Measurements from ENCODE around the gene SP110.

SP110 gene

GRCh38 chr2:230170532-230170931 lies 49.3 kb downstream of the SP110 start:
- no peak for DNase-seq
- ATAC-seq = no peak

DNA sequence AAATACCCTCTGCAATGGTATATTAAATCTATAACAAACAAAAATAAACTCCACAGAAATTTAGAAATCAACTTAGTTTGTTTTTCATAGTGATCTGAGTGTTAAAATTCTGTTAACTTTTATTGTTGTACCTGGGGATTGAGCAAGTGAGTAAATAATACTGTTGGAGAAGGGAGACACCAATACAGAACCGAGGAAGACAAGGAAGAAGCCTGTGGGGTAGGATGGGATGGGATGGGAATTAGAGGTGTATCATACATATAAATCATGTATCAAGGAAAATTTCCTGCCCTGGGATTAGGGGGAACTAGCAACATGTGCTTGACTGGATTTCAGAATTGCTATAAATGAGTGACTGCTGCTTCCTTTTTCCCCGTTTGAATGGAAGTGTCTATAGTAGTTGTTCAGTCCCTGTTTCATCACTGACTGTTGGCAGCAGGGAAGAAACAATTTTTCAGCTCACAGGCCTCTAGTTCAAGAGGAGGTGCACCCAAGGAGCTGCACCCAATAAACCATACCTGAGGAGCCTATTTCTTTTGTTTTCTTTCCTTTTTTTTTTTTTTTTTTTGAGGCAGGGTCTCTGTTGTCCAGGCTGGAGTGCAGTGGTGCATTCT lies 53.1 kb downstream of the SP110 start:
- DNase-seq (no peak), ATAC-seq (no peak)

DNA sequence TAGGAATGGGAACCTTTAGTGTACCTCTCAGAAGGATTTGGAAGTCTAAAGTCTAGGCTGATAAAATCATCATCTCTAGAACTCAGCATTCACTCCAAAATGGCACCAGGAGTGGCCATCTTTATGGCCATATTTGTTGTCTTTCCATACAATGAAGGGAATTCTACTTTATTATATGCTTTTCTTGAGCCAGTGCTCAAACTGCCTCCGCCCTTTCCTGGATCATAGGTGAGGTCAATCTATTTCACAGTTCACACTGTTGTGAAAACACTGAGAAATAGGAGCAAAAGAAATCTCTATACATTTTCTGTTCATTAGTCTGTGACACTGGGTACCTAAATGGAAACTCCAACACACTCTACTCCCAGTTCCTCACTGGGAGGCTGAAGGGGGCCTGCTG lies 55.6 kb downstream of the SP110 start:
- no peak for ATAC-seq
- no peak for DNase-seq

GRCh38 chr2:230162981-230163380 lies 56.8 kb downstream of the SP110 start:
- DNase-seq (no peak), ATAC-seq (no peak)

DNA sequence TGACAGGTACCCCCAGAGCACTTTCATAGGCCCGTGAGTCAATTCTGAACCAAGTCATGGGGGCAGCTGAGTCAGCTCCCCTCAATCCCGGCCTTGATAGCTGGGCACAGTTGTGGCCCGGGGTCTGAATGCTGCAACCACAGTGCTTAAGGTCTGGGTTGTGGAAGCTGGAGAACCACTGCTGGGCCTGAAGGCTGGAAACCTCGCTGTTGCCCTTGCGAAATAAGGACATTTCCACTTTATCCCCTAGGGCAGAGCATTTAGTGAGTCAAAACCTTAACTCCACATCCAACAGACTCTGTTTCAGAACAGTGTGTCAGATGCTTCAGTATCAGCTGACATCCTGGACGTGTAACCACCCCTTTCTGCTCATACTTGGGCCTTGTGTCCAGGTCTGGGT lies 58.6 kb downstream of the SP110 start:
- DNase-seq (no peak), ATAC-seq (peak; percentile 45)

DNA sequence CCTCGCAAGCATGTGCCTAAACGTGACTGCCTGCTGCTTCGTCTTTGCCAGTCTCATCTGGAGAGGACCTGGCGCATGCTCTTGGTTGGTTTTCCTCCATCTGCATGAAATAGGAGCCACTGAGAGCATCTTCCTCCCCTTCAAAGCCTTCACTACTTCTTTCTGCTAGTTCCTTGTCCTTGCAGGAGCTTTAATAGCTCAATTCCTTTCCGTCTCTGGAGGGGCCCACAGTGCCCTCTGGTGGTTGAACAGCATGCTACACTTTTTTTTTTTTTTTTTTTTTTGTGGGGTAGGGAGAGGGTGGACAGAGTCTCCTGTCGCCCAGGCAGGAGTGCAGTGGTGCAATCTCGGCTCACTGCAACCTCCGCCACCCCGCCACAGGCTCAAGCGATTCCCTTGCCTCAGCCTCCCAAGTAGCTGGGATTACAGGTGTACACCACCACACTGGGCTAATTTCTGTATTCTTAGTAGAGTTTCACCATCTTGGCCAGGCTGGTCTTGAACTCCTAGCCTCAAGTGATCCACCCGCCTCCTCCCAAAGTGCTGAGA lies 59.6 kb downstream of the SP110 start:
- peak; percentile 55 for DNase-seq

DNA sequence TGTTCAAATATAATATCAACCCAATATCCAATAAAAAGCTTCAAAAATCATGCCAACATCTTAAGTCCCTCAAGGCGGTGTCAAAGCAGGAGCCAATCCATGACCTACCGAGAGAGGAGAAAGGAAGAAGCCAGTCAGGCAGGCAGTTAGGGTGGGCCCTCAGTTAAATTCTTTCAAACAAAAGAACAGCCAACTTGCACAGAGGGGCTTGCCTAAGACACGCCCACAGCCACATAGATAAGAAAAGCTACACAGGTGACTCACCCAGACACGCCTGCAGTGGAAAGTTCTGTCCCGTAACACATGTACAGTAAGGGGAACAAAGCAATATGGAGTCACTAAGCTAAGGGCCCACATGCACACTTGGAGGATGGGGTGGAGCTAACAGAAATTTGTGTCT lies 61.3 kb downstream of the SP110 start:
- ATAC-seq (peak; percentile 33), DNase-seq (no peak)

More for the DNA sequence above, 59.6 kb downstream of the SP110 start:
- peak; percentile 28 for ATAC-seq

GRCh38 chr2:230156782-230157699 lies 62.7 kb downstream of the SP110 start:
- ATAC-seq = no peak
- DNase-seq = no peak

DNA sequence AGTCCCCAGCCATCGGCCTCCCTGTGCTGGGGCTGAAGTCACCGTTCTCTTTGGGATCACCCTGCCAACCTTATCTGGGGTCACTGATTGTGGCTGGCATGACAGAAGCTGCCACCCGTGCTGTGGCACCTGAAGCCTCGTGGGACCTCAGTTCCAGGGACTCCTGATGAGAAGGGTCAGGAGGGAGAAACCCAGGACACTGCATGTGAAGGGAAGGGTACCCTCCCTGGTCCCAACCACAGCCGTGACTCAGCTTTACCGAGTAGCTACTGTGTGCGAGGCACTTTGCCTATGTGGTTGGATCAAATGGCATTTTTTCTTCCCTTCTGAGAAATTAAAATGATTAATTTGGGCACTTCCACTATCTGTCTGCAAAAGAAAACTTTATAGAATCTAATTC lies 64.4 kb downstream of the SP110 start:
- DNase-seq (peak; percentile 62), ATAC-seq (peak; percentile 79)

GRCh38 chr2:230153390-230153976 lies 66.3 kb downstream of the SP110 start:
- no peak for ATAC-seq
- DNase-seq = no peak

DNA sequence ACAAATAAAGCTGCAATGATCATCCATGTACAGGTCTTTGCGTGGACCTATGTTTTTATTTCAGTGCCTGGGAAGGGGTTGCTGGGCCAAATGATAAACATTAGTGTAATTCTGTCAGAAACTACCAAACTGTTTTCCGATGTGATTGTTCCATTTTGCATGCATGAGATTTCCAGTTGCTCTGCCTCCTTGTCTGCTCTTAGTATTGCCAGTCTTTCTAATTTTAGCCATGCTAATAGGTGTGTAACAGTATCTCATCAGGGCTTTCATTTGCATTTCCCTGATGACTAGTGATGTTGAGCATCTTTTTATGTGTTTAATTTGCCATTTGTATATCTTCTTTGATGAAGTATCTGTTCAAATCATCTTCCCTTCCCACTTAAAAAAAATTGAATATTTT lies 67.5 kb downstream of the SP110 start:
- DNase-seq (no peak), ATAC-seq (no peak)

DNA sequence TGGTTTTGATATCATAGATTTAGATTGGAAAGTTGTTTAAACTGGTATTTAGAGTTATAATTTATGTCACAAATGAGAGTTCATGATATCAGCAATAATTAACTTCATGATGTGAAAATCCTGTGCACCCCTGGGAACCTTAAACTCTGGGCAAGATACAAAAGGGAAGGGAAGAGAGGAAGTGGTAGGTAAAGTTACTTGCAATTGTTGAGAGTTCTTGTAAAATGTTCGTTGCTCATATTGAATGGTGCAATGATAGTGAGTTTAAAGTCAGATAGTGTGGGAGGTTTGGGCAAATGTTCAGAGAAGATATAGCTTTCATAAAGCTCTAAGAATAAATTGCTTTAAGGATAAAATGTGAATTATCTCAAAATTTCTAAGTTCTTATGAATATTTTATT lies 75.4 kb downstream of the SP110 start:
- no peak for ATAC-seq
- no peak for DNase-seq

DNA sequence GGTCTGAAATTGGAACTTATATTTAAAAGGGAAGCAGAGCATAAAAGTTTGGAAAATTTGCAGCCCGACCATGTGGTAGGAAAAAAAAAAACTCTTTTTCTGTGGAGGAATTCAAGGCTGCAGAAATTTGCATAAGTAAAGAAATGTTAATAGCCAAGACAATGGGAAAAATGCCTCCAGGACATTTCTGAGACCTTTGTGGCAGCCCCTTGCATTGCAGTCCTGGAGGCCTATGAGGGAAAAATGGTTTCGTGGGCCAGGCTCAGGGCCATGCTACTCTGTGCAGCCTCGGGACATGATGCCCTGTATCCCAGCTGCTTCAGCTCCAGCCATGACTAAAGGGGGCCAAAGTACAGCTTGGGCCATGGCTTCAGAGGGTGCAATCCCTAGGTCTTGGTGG lies 79.1 kb downstream of the SP110 start:
- DNase-seq (no peak), ATAC-seq (no peak)

DNA sequence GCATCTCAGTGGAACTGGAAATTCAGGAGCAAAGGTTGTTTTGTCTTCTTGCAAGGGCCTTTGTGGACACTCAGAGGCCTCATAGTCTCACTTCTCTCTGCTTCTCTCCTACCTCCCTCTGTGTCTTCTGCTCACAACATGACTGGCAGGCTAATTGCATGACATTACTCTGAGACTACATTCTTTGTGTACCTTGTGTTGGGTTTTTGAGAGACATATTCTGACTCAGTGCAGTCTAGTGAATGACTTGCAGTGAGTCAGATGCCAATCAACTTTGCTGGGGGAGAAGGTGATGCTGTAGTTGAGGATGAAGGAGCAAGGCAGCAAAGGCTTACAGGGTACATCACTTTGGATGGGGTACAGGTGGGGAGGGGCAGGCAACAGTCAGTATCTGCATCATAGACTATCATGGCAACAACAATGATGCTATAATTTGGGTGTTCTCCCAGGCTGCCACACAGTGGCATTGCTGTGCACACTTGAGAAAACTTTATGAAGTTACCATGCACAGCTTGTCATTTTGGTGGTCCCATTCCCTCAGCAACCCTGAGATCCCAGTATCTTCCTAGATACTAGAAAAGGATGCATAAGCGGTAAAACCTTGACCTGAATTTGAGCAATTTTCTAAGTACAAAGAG lies 81.8 kb downstream of the SP110 start:
- no peak for DNase-seq
- ATAC-seq = peak; percentile 71

DNA sequence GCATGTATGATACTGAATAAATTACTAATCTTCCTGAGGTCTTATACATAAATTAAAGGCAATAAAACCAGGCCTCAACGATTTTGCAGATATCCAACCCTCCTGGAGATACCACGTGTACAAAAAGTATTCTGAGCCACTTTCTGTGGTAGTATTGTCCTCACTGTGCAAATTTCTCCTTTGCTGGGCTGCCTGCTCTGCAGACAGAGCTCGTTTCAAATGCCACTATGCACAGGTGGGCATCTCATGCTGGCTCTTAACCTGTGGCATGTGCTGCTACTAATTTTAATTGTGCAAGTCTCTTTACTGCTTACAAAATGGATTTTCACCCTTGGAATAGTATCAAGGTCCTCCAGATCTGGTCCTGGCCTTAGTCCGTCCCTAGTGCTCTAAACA lies 84.7 kb downstream of the SP110 start:
- ATAC-seq = no peak

DNA sequence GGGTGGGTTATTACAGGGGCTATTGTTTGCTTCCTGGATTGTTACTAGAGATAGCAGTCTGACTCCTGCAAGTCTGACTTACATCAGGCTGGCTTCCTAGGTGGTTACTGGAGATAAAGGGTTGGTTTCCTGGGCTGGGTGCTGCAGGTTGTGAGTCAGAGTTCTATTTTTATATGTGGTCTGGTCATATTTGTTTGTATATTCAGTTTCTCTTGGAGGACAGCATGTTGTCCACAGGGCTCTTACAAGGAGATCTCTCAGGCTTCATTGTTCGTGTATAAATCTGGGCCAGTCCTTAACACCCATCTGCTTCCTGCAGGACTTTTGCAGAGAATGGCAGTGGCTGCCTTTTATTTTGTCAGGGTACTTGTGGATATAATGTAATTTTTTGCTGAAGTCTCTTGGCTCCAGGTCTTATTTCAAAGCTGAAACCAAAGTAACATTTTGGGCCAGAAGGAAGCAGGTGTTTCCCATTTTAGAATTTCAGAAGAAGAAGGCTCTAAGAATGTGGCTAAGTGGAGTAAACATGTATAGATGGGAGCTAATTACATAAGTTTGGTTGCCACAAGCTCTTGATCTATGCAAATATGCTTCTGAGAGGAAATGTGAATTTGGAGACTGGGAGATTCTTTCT lies 85.2 kb downstream of the SP110 start:
- DNase-seq = no peak
- no peak for ATAC-seq

More for the DNA sequence above, 84.7 kb downstream of the SP110 start:
- no peak for DNase-seq

GRCh38 chr2:230131366-230131765 lies 88.4 kb downstream of the SP110 start:
- ATAC-seq (no peak), DNase-seq (no peak)

DNA sequence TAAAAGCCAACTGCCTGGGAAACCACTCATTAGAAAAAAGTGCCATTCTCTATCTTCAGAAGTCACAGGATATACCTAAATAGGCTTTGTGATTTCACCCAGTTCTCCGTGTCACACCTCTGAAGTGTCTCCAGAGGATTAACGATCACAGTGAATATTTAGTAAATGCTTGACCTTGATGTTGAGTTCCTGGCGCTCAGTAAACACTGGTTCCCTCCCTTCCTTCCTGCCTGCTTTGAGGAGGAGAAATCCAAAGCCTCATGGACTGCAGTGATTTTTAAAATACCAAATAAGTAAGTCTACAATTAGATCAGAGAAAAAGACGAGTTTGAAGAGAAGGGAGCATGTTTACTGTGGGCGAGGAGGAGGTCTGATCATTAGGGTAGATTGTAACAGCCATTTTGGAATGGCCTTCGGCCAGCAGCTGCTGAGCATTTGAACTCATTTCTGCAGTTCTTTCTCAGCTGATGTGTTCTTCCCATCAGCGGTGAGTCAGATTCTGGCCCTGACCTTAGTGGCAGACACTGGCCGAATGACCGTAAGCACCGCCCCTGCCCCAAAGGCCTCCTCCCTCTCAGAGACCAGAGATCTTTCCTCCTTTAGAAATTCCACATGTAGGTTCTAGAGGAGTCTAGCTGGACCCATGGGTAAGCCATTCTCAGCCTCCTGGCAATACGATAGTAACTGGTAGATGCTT lies 89.0 kb downstream of the SP110 start:
- DNase-seq = no peak
- ATAC-seq = no peak

GRCh38 chr2:230129343-230129742 lies 90.4 kb downstream of the SP110 start:
- ATAC-seq (no peak), DNase-seq (no peak)

- DNase-seq (no peak), ATAC-seq (no peak)
Measured at GRCh38 chr2:230128623-230129342, 91.0 kb downstream of the SP110 start.

DNA sequence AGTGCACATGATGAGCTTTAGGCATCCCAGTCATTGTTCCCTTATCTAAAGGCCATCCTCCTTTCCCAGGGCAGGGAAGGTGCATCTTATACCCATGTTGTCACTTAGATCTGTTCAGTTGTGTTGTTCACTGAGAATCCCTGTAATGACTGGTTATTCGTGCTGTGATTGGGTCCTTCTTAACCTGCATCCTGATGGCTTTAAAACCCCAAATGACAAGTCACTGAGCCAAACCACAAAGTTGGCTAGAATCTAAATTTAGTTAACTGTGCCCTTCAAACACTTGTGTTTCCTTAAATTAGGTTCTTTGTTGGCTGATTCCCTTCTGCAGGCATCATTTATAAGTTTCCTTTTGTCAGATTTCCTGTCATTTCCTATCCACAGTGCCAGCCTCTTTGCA lies 92.6 kb downstream of the SP110 start:
- DNase-seq (no peak), ATAC-seq (no peak)

Measured in stimulated activated naive CD8-positive, alpha-beta T cell treated with anti-CD3 and anti-CD28 coated beads, Interleukin-15, Interleukin-2, amounts not matched to agents 100 U/mL and 50 U/mL, for 24 hours (primary cell).